IMR-90 (cell line): ENCODE data around the gene TRIM71. TPM values are rescaled to one million over a fixed set of nuclear protein-coding genes. Genes with fewer than 3 reads are reported as not detected.

ENCODE experiments used
- ATAC-seq: fragments of 200-7000 bp; cut with Tn5 transposase; 2 replicates; pipeline ENCODE4 v1.9.1; 2020; ENCODE audit warnings: low read depth, mild to moderate bottlenecking, moderate library complexity
- BruUV-seq: library from RNA; stranded (reverse); fragments of 400-500 nt; replicated peaks from 2 replicates; lab custom pipeline; 2021; lab: Mats Ljungman, UMichigan
- CTCF ChIA-PET: fragments of 300-600 bp; formaldehyde crosslinking; extraction: SDS; loops from one replicate; lab custom pipeline; 2021; ENCODE audit warnings: antibody characterized with exemption; lab: Yijun Ruan, JAX
- POLR2A ChIA-PET: fragments of 300-600 bp; sonication (Branson Sonifier 250); formaldehyde crosslinking; loops from one replicate; lab custom pipeline; 2022; ENCODE audit warnings: antibody characterized with exemption; ENCODE audit not compliant: unreplicated experiment; lab: Charles Lee
- DNase-seq: peaks from one replicate; pipeline ENCODE4 v3.0.0; 2013
- H2AFZ ChIP-seq: replicated peaks from 2 replicates; pipeline ENCODE3; 2013; ENCODE audit warnings: low read length, mild to moderate bottlenecking; ENCODE audit not compliant: poor library complexity
- H2AK5ac ChIP-seq: 2 replicates; pipeline ENCODE4 v1.6.1; 2013; ENCODE audit warnings: low read depth, low read length, inconsistent platforms
- H2AK9ac ChIP-seq: replicated peaks from 2 replicates; pipeline ENCODE3; 2013; ENCODE audit warnings: mild to moderate bottlenecking, low read depth, low read length, moderate library complexity; ENCODE audit not compliant: poor library complexity
- H2BK120ac ChIP-seq: 2 replicates; pipeline ENCODE4 v1.6.1; 2013; ENCODE audit warnings: low read depth, low read length, inconsistent platforms
- H2BK15ac ChIP-seq: 3 replicates; pipeline ENCODE4 v1.6.1; 2013; ENCODE audit warnings: low read depth, low read length, inconsistent platforms
- H2BK20ac ChIP-seq: 2 replicates; pipeline ENCODE4 v1.6.1; 2013; ENCODE audit warnings: low read depth, mild to moderate bottlenecking, inconsistent platforms, low read length, moderate library complexity
- H2BK5ac ChIP-seq: 2 replicates; pipeline ENCODE4 v1.6.1; 2013; ENCODE audit warnings: mild to moderate bottlenecking, low read depth, low read length, inconsistent platforms; ENCODE audit not compliant: poor library complexity, severe bottlenecking
- H3K14ac ChIP-seq: replicated peaks from 2 replicates; pipeline ENCODE4 v1.6.1; 2013; ENCODE audit warnings: low read depth, low read length, inconsistent platforms
- H3K18ac ChIP-seq: 2 replicates; pipeline ENCODE4 v1.6.1; 2013; ENCODE audit warnings: low read depth, low read length, control low read depth
- H3K23ac ChIP-seq: 2 replicates; pipeline ENCODE4 v1.6.1; 2013; ENCODE audit warnings: low read depth, low read length, inconsistent platforms
- H3K27ac ChIP-seq: 2 replicates; pipeline ENCODE4 v1.5.1; 2013; ENCODE audit warnings: mild to moderate bottlenecking, control low read depth, low read length; ENCODE audit not compliant: insufficient read depth
- H3K27me3 ChIP-seq: 2 replicates; pipeline ENCODE4 v1.6.1; 2013; ENCODE audit warnings: low read length; ENCODE audit not compliant: control insufficient read depth, insufficient read depth
- H3K36me3 ChIP-seq: 2 replicates; pipeline ENCODE4 v1.6.1; 2013; ENCODE audit warnings: low read length, mixed read lengths; ENCODE audit not compliant: control insufficient read depth, insufficient read depth
- H3K4ac ChIP-seq: 2 replicates; pipeline ENCODE4 v1.6.1; 2013; ENCODE audit warnings: low read depth, low read length, inconsistent platforms
- H3K4me1 ChIP-seq: 2 replicates; pipeline ENCODE4 v1.6.1; 2013; ENCODE audit warnings: low read length, mixed read lengths; ENCODE audit not compliant: control insufficient read depth, insufficient read depth
- H3K4me2 ChIP-seq: 2 replicates; pipeline ENCODE4 v1.6.1; 2013; ENCODE audit warnings: low read depth, mild to moderate bottlenecking, control low read depth, low read length, moderate library complexity
- H3K4me3 ChIP-seq: 2 replicates; pipeline ENCODE4 v1.5.1; 2013; ENCODE audit warnings: low read depth, mild to moderate bottlenecking, control low read depth, low read length, moderate library complexity; ENCODE audit not compliant: insufficient read depth
- H3K56ac ChIP-seq: 2 replicates; pipeline ENCODE4 v1.6.1; 2013; ENCODE audit warnings: low read length, inconsistent platforms; ENCODE audit not compliant: insufficient read depth; ENCODE audit errors: extremely low read depth
- H3K79me1 ChIP-seq, 2 experiments: 2 replicates each; pipeline ENCODE4 v1.6.1; 2013; ENCODE audit warnings: low read length in 2 of 2, inconsistent platforms in 1 of 2, low read depth in 1 of 2
- H3K9ac ChIP-seq: 2 replicates; pipeline ENCODE4 v1.6.1; 2013; ENCODE audit warnings: low read depth, low read length, control low read depth
- H3K9me1 ChIP-seq: 2 replicates; pipeline ENCODE4 v1.6.1; 2013; ENCODE audit warnings: low read length, inconsistent platforms; ENCODE audit not compliant: insufficient read depth
- H3K9me3 ChIP-seq: 2 replicates; pipeline ENCODE4 v1.6.1; 2013; ENCODE audit warnings: low read length; ENCODE audit not compliant: control insufficient read depth, insufficient read depth
- H4K20me1 ChIP-seq: 2 replicates; pipeline ENCODE4 v1.6.1; 2013; ENCODE audit warnings: low read length, inconsistent platforms; ENCODE audit not compliant: insufficient read depth
- H4K5ac ChIP-seq: 2 replicates; pipeline ENCODE4 v1.6.1; 2013; ENCODE audit warnings: mild to moderate bottlenecking, low read depth, low read length, control low read depth
- H4K8ac ChIP-seq, 2 experiments: 2 replicates each; pipeline ENCODE4 v1.6.1; 2013; ENCODE audit warnings: low read depth in 2 of 2, low read length in 2 of 2, control low read depth in 1 of 2, inconsistent platforms in 1 of 2
- H4K91ac ChIP-seq: 2 replicates; pipeline ENCODE4 v1.6.1; 2013; ENCODE audit warnings: low read depth, low read length, inconsistent platforms; ENCODE audit not compliant: insufficient read depth
- BHLHE40 ChIP-seq: fragments of 150-350 bp; IDR thresholded peaks from 2 replicates; pipeline ENCODE4 v1.6.1; 2016; ENCODE audit warnings: mild to moderate bottlenecking, low read depth, low read length
- CEBPB ChIP-seq: IDR thresholded peaks from 2 replicates; pipeline ENCODE4 v1.6.1; 2012; ENCODE audit warnings: low read depth, low read length, improper control_type of control experiment
- CHD1 ChIP-seq: IDR thresholded peaks from 2 replicates; pipeline ENCODE4 v1.6.1; 2012; ENCODE audit warnings: low read depth, low read length, improper control_type of control experiment
- CTCF ChIP-seq: conservative IDR thresholded peaks from 2 replicates; pipeline ENCODE4 v1.5.1; 2012; ENCODE audit warnings: mild to moderate bottlenecking, low read depth, low read length, improper control_type of control experiment
- FOS ChIP-seq: fragments of 150-350 bp; IDR thresholded peaks from 2 replicates; pipeline ENCODE4 v1.6.1; 2016; ENCODE audit warnings: low read depth, low read length
- MAFK ChIP-seq: IDR thresholded peaks from 2 replicates; pipeline ENCODE4 v1.6.1; 2012; ENCODE audit warnings: low read depth, low read length, improper control_type of control experiment
- MAZ ChIP-seq: IDR thresholded peaks from 2 replicates; pipeline ENCODE4 v1.6.1; 2012; ENCODE audit warnings: low read depth, mild to moderate bottlenecking, low read length, improper control_type of control experiment, moderate library complexity, borderline replicate concordance
- MXI1 ChIP-seq: IDR thresholded peaks from 2 replicates; pipeline ENCODE4 v1.6.1; 2012; ENCODE audit warnings: low read depth, mild to moderate bottlenecking, low read length, moderate library complexity, borderline replicate concordance
- NFE2L2 ChIP-seq: fragments of 150-350 bp; IDR thresholded peaks from 2 replicates; pipeline ENCODE4 v1.6.1; 2016; ENCODE audit warnings: low read depth, mild to moderate bottlenecking, low read length
- POLR2A ChIP-seq: IDR thresholded peaks from 2 replicates; pipeline ENCODE4 v1.6.1; 2012; ENCODE audit warnings: mild to moderate bottlenecking, low read depth, low read length
- RAD21 ChIP-seq: IDR thresholded peaks from 2 replicates; pipeline ENCODE4 v1.6.1; 2012; ENCODE audit warnings: low read length, improper control_type of control experiment
- RCOR1 ChIP-seq: IDR thresholded peaks from 2 replicates; pipeline ENCODE4 v1.6.1; 2012; ENCODE audit warnings: mild to moderate bottlenecking, low read length, improper control_type of control experiment; ENCODE audit not compliant: insufficient replicate concordance
- RFX5 ChIP-seq: IDR thresholded peaks from 2 replicates; pipeline ENCODE4 v1.8.0; 2012; ENCODE audit warnings: low read depth, mild to moderate bottlenecking, low read length, moderate library complexity
- SMC3 ChIP-seq: fragments of 150-350 bp; IDR thresholded peaks from 2 replicates; pipeline ENCODE4 v1.6.1; 2016; ENCODE audit warnings: low read depth, mild to moderate bottlenecking, antibody characterized with exemption, low read length, moderate library complexity
- USF2 ChIP-seq: fragments of 150-350 bp; IDR thresholded peaks from 2 replicates; pipeline ENCODE4 v1.6.1; 2017; ENCODE audit warnings: mild to moderate bottlenecking, antibody characterized with exemption, low read length, low read depth
- WGBS, 2 experiments: methylation state at CpG; one replicate each; pipeline versions ENCODE4 v1.1.5 to v1.1.7; 2013; ENCODE audit warnings: missing lambda C conversion rate in 2 of 2; ENCODE audit not compliant: insufficient read length in 1 of 2; ENCODE audit errors: extremely low coverage in 2 of 2; 5-methylcytosine and 5-hydroxymethylcytosine counted together
- dilution Hi-C: fragments of 300-500 bp; cut with HindIII; formaldehyde crosslinking; loops from one replicate; pipeline ENCODE4 v1.14.3; 2018; ENCODE audit warnings: low sequenced_read_pairs; ENCODE audit not compliant: unreplicated experiment
- in situ Hi-C: fragments of 300-500 bp; cut with MboI; formaldehyde crosslinking; loops from 3 replicates; pipeline ENCODE4 v1.14.3; 2019; ENCODE audit warnings: low sequenced_read_pairs, inconsistent platforms, mixed read lengths
- intact Hi-C: fragments of 100-400 bp; cut with micrococcal nuclease; formaldehyde crosslinking; loops from 2 replicates; pipeline ENCODE4 v1.10.0; 2022
- polyA plus RNA-seq, 3 experiments: library from polyadenylated mRNA; depleted of rRNA; stranded (reverse); fragments of >200 nt; gene quantifications; 2 replicates each; pipeline ENCODE4 v1.2.3, GENCODE V29; 2012; ENCODE audit warnings: low replicate concordance in 1 of 3
- total RNA-seq: library from RNA; depleted of rRNA; stranded (reverse); fragments of >200 nt; gene quantifications from 2 replicates; pipeline ENCODE4 v1.2.3, GENCODE V29; 2012
- TF ChIP-seq, protein P1 (sequence below): fragments of 150-350 bp; IDR thresholded peaks from 2 replicates; pipeline ENCODE4 v1.6.1; 2016; ENCODE audit warnings: low read depth, mild to moderate bottlenecking, low read length, moderate library complexity, borderline replicate concordance

The TRIM71 gene
- total and polyA plus RNA-seq, 2 of the 4 experiments (the other 2 are of a cell fraction): not detected

GRCh38 chr3:32857921-32858320, 40.1 kb downstream of the TRIM71 start:
- dilution Hi-C loops (no loop called here), in situ Hi-C loops (no loop called here), intact Hi-C loops (no loop called here)
- Histone ChIP-seq H3K27me3 (peaks cover 14% of the 10 kb centered on the region), H3K9ac (no peak overlapping the region), H4K8ac (no peak overlapping the region), H2BK120ac (no peak overlapping the region), H3K56ac (no peak overlapping the region), H3K36me3 (no peaks in the 10 kb centered on the region), H3K4ac (no peak overlapping the region), H3K9me3 (no peaks in the 10 kb centered on the region), H3K4me3 (no peak overlapping the region), H4K5ac (no peak overlapping the region), H2AK9ac (no peak overlapping the region), H3K79me1 (no peaks in the 10 kb centered on the region), H4K20me1 (no peaks in the 10 kb centered on the region), H2BK15ac (no peak overlapping the region), H2AFZ (no peak overlapping the region), H3K14ac (no peak overlapping the region), H2AK5ac (no peak overlapping the region), H3K4me1 (no peaks in the 10 kb centered on the region), H2BK5ac (no peak overlapping the region), H3K9me1 (no peaks in the 10 kb centered on the region), H3K18ac (no peak overlapping the region), H4K91ac (no peak overlapping the region), H3K27ac (no peak overlapping the region), H3K4me2 (no peak overlapping the region), H3K23ac (no peak overlapping the region), H2BK20ac (no peak overlapping the region)
- no CpG with 5 or more reads among the region's 6 CpGs for WGBS, 2 experiments
- BruUV-seq: no TSS peak
- TF ChIP-seq FOS (no peak), POLR2A (no peak), RAD21 (no peak), CHD1 (no peak), CTCF (no peak), RCOR1 (no peak), RFX5 (no peak), MXI1 (no peak), BHLHE40 (no peak), MAFK (no peak), USF2 (no peak), NFE2L2 (no peak), CEBPB (no peak), SMC3 (no peak), MAZ (no peak)
- TF ChIP-seq, protein P1, sequence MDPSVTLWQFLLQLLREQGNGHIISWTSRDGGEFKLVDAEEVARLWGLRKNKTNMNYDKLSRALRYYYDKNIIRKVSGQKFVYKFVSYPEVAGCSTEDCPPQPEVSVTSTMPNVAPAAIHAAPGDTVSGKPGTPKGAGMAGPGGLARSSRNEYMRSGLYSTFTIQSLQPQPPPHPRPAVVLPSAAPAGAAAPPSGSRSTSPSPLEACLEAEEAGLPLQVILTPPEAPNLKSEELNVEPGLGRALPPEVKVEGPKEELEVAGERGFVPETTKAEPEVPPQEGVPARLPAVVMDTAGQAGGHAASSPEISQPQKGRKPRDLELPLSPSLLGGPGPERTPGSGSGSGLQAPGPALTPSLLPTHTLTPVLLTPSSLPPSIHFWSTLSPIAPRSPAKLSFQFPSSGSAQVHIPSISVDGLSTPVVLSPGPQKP: no peak
- no peak for DNase-seq
- POLR2A ChIA-PET: no interaction called here
- ATAC-seq: no peak
- CTCF ChIA-PET: no interaction called here
